Trophoblast cell (in vitro differentiated cells and primary cell): ENCODE data around the gene DEAF1.
"Not testable (repeated sequence)": the region's sequence is repeated elsewhere in the genome, so short reads cannot be mapped to it uniquely, and the experiment has no call there.

Source experiments
- DNase-seq, 2 donors: peaks; one replicate each; pipeline ENCODE4 v3.0.0-alpha.2; 2016
- H2AFZ ChIP-seq: 2 replicates; pipeline ENCODE4 v1.6.1; 2013; ENCODE audit warnings: low read length, moderate library complexity, mild to moderate bottlenecking; ENCODE audit not compliant: insufficient read depth, poor library complexity
- H2AK5ac ChIP-seq: 2 replicates; pipeline ENCODE4 v1.6.1; 2013; ENCODE audit warnings: mild to moderate bottlenecking, low read length
- H2BK120ac ChIP-seq: 2 replicates; pipeline ENCODE4 v1.6.1; 2013; ENCODE audit warnings: low read length, mild to moderate bottlenecking, moderate library complexity; ENCODE audit not compliant: insufficient read depth, poor library complexity
- H2BK12ac ChIP-seq: 2 replicates; pipeline ENCODE4 v1.6.1; 2013; ENCODE audit warnings: mild to moderate bottlenecking, low read length, moderate library complexity
- H2BK5ac ChIP-seq: 2 replicates; pipeline ENCODE4 v1.6.1; 2013; ENCODE audit warnings: low read length, low read depth, moderate library complexity, mild to moderate bottlenecking; ENCODE audit not compliant: poor library complexity
- H3K14ac ChIP-seq: 2 replicates; pipeline ENCODE4 v1.6.1; 2013; ENCODE audit warnings: mild to moderate bottlenecking, low read length
- H3K18ac ChIP-seq: 2 replicates; pipeline ENCODE4 v1.6.1; 2013; ENCODE audit warnings: mild to moderate bottlenecking, low read length
- H3K23ac ChIP-seq: 2 replicates; pipeline ENCODE4 v1.6.1; 2013; ENCODE audit warnings: low read length
- H3K27ac ChIP-seq: 2 replicates; pipeline ENCODE4 v1.5.1; 2013; ENCODE audit warnings: low read depth, mild to moderate bottlenecking, inconsistent platforms, low read length, moderate library complexity
- H3K27me3 ChIP-seq: 2 replicates; pipeline ENCODE4 v1.6.1; 2013; ENCODE audit warnings: inconsistent platforms, mild to moderate bottlenecking, low read length, moderate library complexity; ENCODE audit not compliant: insufficient read depth
- H3K36me3 ChIP-seq, 2 experiments: 1 replicate in 1 of 2; 2 replicates in 1 of 2; pipeline ENCODE4 v1.6.1; 2013; ENCODE audit warnings: low read length in 2 of 2, mild to moderate bottlenecking in 2 of 2, moderate library complexity in 1 of 2; ENCODE audit not compliant: insufficient read depth in 2 of 2, control insufficient read depth in 1 of 2
- H3K4ac ChIP-seq: 2 replicates; pipeline ENCODE4 v1.6.1; 2013; ENCODE audit warnings: low read depth, mild to moderate bottlenecking, low read length, moderate library complexity
- H3K4me1 ChIP-seq, 2 experiments: 1 replicate in 1 of 2; 2 replicates in 1 of 2; pipeline ENCODE4 v1.6.1; 2013; ENCODE audit warnings: low read length in 2 of 2, mild to moderate bottlenecking in 2 of 2, moderate library complexity in 1 of 2; ENCODE audit not compliant: insufficient read depth in 2 of 2, control insufficient read depth in 1 of 2
- H3K4me2 ChIP-seq: 2 replicates; pipeline ENCODE4 v1.6.1; 2013; ENCODE audit warnings: inconsistent platforms, mild to moderate bottlenecking, low read length, moderate library complexity
- H3K4me3 ChIP-seq: 2 replicates; pipeline ENCODE4 v1.5.1; 2013; ENCODE audit warnings: mild to moderate bottlenecking, low read depth, low read length, inconsistent platforms
- H3K79me1 ChIP-seq: one replicate; pipeline ENCODE4 v1.6.1; 2013; ENCODE audit warnings: low read length
- H3K79me2 ChIP-seq: 2 replicates; pipeline ENCODE4 v1.6.1; 2013; ENCODE audit warnings: low read length, mild to moderate bottlenecking; ENCODE audit not compliant: control insufficient read depth, insufficient read depth, poor library complexity
- H3K9ac ChIP-seq: 2 replicates; pipeline ENCODE4 v1.6.1; 2013; ENCODE audit warnings: mild to moderate bottlenecking, low read length
- H3K9me3 ChIP-seq: 2 replicates; pipeline ENCODE4 v1.6.1; 2013; ENCODE audit warnings: low read depth, mild to moderate bottlenecking, control low read depth, inconsistent platforms, low read length; ENCODE audit not compliant: insufficient read depth
- H4K12ac ChIP-seq: 2 replicates; pipeline ENCODE4 v1.6.1; 2013; ENCODE audit warnings: low read depth, mild to moderate bottlenecking, low read length, moderate library complexity
- H4K8ac ChIP-seq: 2 replicates; pipeline ENCODE4 v1.6.1; 2013; ENCODE audit warnings: low read depth, mild to moderate bottlenecking, low read length, moderate library complexity
- H4K91ac ChIP-seq: one replicate; pipeline ENCODE4 v1.6.1; 2013; ENCODE audit warnings: low read depth, mild to moderate bottlenecking, low read length, moderate library complexity
- WGBS: extraction: QIAGEN DNeasy Blood & Tissue Kit; methylation state at CpG from one replicate; pipeline ENCODE4 v1.1.7; 2013; ENCODE audit warnings: missing lambda C conversion rate; ENCODE audit not compliant: insufficient read length, insufficient coverage; ENCODE audit errors: extremely low coverage; 5-methylcytosine and 5-hydroxymethylcytosine counted together

DEAF1 gene

GRCh38 chr11:656866-657265 lies 38.2 kb downstream of the DEAF1 start:
- Histone ChIP-seq H3K23ac (no peak overlapping the region), H2AFZ (no peak overlapping the region), H2BK5ac (no peak overlapping the region), H3K14ac (no peak overlapping the region), H3K9me3 (peaks cover 1% of the 10 kb centered on the region), H3K18ac (no peak overlapping the region), H3K27ac (no peak overlapping the region), H3K4me2 (no peak overlapping the region), H4K12ac (no peak overlapping the region), H2BK12ac (no peak overlapping the region), H3K36me3 (peaks cover 36 to 40% of the 10 kb centered on the region in 2 experiments), H3K4me1 (no peaks in the 10 kb centered on the region), H4K8ac (no peak overlapping the region), H3K4me3 (no peak overlapping the region), H2AK5ac (no peak overlapping the region), H4K91ac (no peak overlapping the region), H3K79me2 (no peaks in the 10 kb centered on the region), H2BK120ac (no peak overlapping the region), H3K27me3 (no peaks in the 10 kb centered on the region), H3K4ac (no peak overlapping the region), H3K9ac (no peak overlapping the region), H3K79me1 (no peaks in the 10 kb centered on the region)
- no CpG with 5 or more reads among the region's 7 CpGs for WGBS
- no peak for DNase-seq

DNA sequence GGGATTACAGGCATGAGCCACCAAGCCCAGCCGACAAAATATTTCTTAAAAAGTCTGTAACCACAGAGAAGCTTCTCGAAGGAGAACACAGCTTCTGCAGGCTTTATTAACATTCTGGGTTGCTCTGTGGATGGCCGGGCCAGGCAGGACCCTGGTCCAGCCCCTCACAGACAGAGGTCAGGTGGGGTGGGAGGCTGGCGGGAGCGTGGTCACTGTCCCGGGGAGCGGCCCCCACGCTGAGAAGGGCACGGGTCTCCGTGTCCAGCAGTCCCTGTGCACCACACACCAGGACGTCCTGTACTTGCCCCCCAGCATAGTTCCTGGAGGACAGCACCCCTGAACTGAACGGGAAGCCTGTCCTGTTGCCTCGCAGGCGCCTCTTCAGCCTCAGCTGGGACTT lies 38.6 kb downstream of the DEAF1 start:
- Histone ChIP-seq H3K4me1 (no peaks in the 10 kb centered on the region), H3K9me3 (peaks cover 1% of the 10 kb centered on the region), H3K27me3 (no peaks in the 10 kb centered on the region), H3K79me2 (no peaks in the 10 kb centered on the region), H4K8ac (no peak overlapping the region), H3K14ac (no peak overlapping the region), H4K12ac (no peak overlapping the region), H3K4me2 (no peak overlapping the region), H2BK12ac (no peak overlapping the region), H3K4ac (no peak overlapping the region), H3K9ac (no peak overlapping the region), H3K79me1 (no peaks in the 10 kb centered on the region), H4K91ac (no peak overlapping the region), H3K27ac (no peak overlapping the region), H2BK5ac (no peak overlapping the region), H3K4me3 (no peak overlapping the region), H2AK5ac (no peak overlapping the region), H3K23ac (no peak overlapping the region), H3K18ac (no peak overlapping the region), H3K36me3 (peaks cover 33 to 36% of the 10 kb centered on the region in 2 experiments), H2AFZ (no peak overlapping the region), H2BK120ac (no peak overlapping the region)
- WGBS = no CpG with 5 or more reads among the region's 14 CpGs
- no peak for DNase-seq

DNA sequence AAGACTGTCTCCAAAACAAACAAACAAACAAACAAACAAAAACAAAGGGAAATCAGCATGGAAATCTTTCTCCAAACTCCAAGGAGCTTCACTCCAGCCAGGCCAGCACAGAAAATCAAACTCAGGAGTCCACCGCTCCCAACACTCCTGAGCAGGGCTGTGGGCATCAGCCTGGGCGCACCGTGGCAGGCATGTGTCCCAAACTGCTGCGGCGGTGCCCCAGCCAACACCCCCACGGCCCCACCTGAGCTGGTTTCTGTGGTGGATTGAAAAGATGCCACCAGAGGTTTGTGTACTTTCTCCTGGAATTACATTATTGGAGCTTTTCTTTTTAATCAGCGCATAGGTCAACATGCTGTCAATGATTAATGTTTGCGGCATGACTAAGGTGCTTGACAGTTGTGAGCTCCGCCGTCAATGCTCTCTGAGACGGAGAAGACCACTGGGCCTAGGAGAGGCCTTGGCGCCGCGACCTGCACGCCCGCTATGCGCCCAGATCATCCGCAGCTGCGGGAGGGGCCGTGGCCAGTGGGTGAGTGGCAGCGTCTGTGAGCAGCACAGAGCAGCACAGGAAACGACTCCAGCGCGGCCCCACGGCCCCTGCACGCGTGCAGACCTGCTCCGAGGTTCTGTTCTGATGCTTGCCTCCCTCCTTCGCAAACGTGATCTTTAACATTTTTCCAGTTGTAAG lies 39.8 kb downstream of the DEAF1 start:
- Histone ChIP-seq H3K14ac (no peak overlapping the region), H3K18ac (no peak overlapping the region), H2BK120ac (no peak overlapping the region), H3K4ac (no peak overlapping the region), H3K4me2 (no peak overlapping the region), H2AK5ac (no peak overlapping the region), H4K91ac (no peak overlapping the region), H3K9me3 (peaks cover 1% of the 10 kb centered on the region), H3K9ac (no peak overlapping the region), H3K4me3 (no peak overlapping the region), H2BK5ac (no peak overlapping the region), H3K23ac (no peak overlapping the region), H3K27me3 (no peaks in the 10 kb centered on the region), H4K8ac (no peak overlapping the region), H3K79me1 (no peaks in the 10 kb centered on the region), H4K12ac (no peak overlapping the region), H3K79me2 (no peaks in the 10 kb centered on the region), H3K4me1 (no peaks in the 10 kb centered on the region), H2BK12ac (no peak overlapping the region), H3K27ac (no peak overlapping the region), H3K36me3 (peaks cover 29 to 34% of the 10 kb centered on the region in 2 experiments), H2AFZ (no peak overlapping the region)
- no CpG with 5 or more reads among the region's 30 CpGs for WGBS
- no peak for DNase-seq

DNA sequence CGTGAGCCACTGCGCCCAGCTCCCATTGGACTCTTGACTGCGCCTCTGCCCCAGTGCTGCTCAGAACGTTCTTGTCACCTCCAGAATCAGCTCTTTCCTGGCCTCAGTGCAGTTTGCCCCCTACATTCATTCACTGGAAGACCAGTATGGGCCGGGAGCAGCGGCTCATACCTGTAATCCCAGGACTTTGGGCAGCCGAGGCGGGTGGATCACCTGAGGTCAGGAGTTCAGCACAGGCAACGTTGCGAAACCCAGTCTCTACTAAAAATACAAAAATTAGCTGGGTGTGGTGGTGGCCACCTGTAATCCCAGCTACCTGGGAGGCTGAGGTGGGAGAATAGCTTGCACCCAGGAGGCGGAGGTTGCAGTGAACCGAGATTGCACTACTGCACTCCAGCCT lies 40.6 kb downstream of the DEAF1 start:
- H2BK5ac ChIP-seq, H3K79me2 ChIP-seq, H3K9ac ChIP-seq, H2BK120ac ChIP-seq, H3K4me3 ChIP-seq, H3K27ac ChIP-seq, H3K23ac ChIP-seq, H3K9me3 ChIP-seq, H2AFZ ChIP-seq, H3K4me2 ChIP-seq, H4K8ac ChIP-seq, H3K27me3 ChIP-seq, H4K91ac ChIP-seq, DNase-seq, H2BK12ac ChIP-seq, H3K14ac ChIP-seq, H4K12ac ChIP-seq, H3K4me1 ChIP-seq, H3K4ac ChIP-seq, H3K18ac ChIP-seq, H2AK5ac ChIP-seq, H3K79me1 ChIP-seq: not testable (repeated sequence)
- no CpG with 5 or more reads among the region's 12 CpGs for WGBS
- peaks cover 27 to 33% of the 10 kb centered on the region in 2 experiments for H3K36me3 ChIP-seq
